Stomach (tissue), 4 donors: Measurements from ENCODE around the gene P3H1.
"Not testable (repeated sequence)": the region's sequence is repeated elsewhere in the genome, so short reads cannot be mapped to it uniquely, and the experiment has no call there.

Experiments used
- EP300 ChIP-seq: sonication (generic); formaldehyde crosslinking; IDR thresholded peaks from one replicate; pipeline ENCODE4 v1.6.1; 2017; ENCODE audit warnings: antibody characterized with exemption
- POLR2A ChIP-seq, 4 donors: fragments of 450-650 bp; IDR thresholded peaks; one replicate each; pipeline ENCODE4 v1.6.1; 2016; ENCODE audit warnings: antibody characterized with exemption in 4 of 4, control low read depth in 2 of 4, mild to moderate bottlenecking in 1 of 4, moderate library complexity in 1 of 4
- POLR2AphosphoS5 ChIP-seq, 3 donors: sonication (generic); formaldehyde crosslinking; IDR thresholded peaks; one replicate each; pipeline ENCODE4 v1.6.1; 2016; ENCODE audit warnings: antibody characterized with exemption in 3 of 3
- TF ChIP-seq, protein P1 (sequence below), 7 experiments: fragments of 450-650 bp in 4 of 7; fragments of 200-600 bp in 3 of 7; sonication (generic) in 3 of 7; IDR thresholded peaks; one replicate each; pipeline ENCODE4 v1.5.1; 2016 to 2019; ENCODE audit warnings: antibody characterized with exemption in 7 of 7, control low read depth in 2 of 7, mild to moderate bottlenecking in 1 of 7

DNA sequence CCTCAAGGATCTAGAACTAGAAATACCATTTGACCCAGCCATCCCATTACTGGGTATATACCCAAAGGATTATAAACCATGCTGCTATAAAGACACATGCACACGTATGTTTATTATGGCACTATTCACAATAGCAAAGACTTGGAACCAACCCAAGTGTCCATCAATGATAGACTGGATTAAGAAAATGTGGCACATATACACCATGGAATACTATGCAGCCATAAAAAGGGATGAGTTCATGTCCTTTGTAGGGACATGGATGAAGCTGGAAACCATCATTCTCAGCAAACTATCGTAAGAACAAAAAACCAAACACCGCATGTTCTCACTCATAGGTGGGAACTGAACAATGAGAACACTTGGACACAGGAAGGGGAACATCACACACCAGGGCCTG, 48.0 kb upstream of the P3H1 start:
- not testable (repeated sequence) for TF ChIP-seq POLR2A (IDR thresholded peaks at IDR 0.05); POLR2AphosphoS5 (IDR thresholded peaks at IDR 0.05); EP300
- TF ChIP-seq, protein P1, sequence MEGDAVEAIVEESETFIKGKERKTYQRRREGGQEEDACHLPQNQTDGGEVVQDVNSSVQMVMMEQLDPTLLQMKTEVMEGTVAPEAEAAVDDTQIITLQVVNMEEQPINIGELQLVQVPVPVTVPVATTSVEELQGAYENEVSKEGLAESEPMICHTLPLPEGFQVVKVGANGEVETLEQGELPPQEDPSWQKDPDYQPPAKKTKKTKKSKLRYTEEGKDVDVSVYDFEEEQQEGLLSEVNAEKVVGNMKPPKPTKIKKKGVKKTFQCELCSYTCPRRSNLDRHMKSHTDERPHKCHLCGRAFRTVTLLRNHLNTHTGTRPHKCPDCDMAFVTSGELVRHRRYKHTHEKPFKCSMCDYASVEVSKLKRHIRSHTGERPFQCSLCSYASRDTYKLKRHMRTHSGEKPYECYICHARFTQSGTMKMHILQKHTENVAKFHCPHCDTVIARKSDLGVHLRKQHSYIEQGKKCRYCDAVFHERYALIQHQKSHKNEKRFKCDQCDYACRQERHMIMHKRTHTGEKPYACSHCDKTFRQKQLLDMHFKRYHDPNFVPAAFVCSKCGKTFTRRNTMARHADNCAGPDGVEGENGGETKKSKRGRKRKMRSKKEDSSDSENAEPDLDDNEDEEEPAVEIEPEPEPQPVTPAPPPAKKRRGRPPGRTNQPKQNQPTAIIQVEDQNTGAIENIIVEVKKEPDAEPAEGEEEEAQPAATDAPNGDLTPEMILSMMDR (IDR thresholded peaks at IDR 0.05), result not testable (repeated sequence)
